IMR-90 (cell line): ENCODE results near the gene POGLUT2.

Experiments
- CEBPB ChIP-seq: IDR thresholded peaks from 2 replicates; pipeline ENCODE4 v1.6.1; 2012; ENCODE audit warnings: low read depth, low read length, improper control_type of control experiment
- CHD1 ChIP-seq: IDR thresholded peaks from 2 replicates; pipeline ENCODE4 v1.6.1; 2012; ENCODE audit warnings: low read depth, low read length, improper control_type of control experiment
- MXI1 ChIP-seq: IDR thresholded peaks from 2 replicates; pipeline ENCODE4 v1.6.1; 2012; ENCODE audit warnings: low read depth, mild to moderate bottlenecking, low read length, moderate library complexity, borderline replicate concordance
- NFE2L2 ChIP-seq: fragments of 150-350 bp; IDR thresholded peaks from 2 replicates; pipeline ENCODE4 v1.6.1; 2016; ENCODE audit warnings: low read depth, mild to moderate bottlenecking, low read length
- POLR2A ChIP-seq: IDR thresholded peaks from 2 replicates; pipeline ENCODE4 v1.6.1; 2012; ENCODE audit warnings: mild to moderate bottlenecking, low read depth, low read length
- RAD21 ChIP-seq: IDR thresholded peaks from 2 replicates; pipeline ENCODE4 v1.6.1; 2012; ENCODE audit warnings: low read length, improper control_type of control experiment
- RCOR1 ChIP-seq: IDR thresholded peaks from 2 replicates; pipeline ENCODE4 v1.6.1; 2012; ENCODE audit warnings: mild to moderate bottlenecking, low read length, improper control_type of control experiment; ENCODE audit not compliant: insufficient replicate concordance
- RFX5 ChIP-seq: IDR thresholded peaks from 2 replicates; pipeline ENCODE4 v1.8.0; 2012; ENCODE audit warnings: low read depth, mild to moderate bottlenecking, low read length, moderate library complexity
- SMC3 ChIP-seq: fragments of 150-350 bp; IDR thresholded peaks from 2 replicates; pipeline ENCODE4 v1.6.1; 2016; ENCODE audit warnings: low read depth, mild to moderate bottlenecking, antibody characterized with exemption, low read length, moderate library complexity
- USF2 ChIP-seq: fragments of 150-350 bp; IDR thresholded peaks from 2 replicates; pipeline ENCODE4 v1.6.1; 2017; ENCODE audit warnings: mild to moderate bottlenecking, antibody characterized with exemption, low read length, low read depth
- TF ChIP-seq, protein P1 (sequence below): conservative IDR thresholded peaks from 2 replicates; pipeline ENCODE4 v1.5.1; 2012; ENCODE audit warnings: mild to moderate bottlenecking, low read depth, low read length, improper control_type of control experiment
- TF ChIP-seq, protein P2 (sequence below): fragments of 150-350 bp; IDR thresholded peaks from 2 replicates; pipeline ENCODE4 v1.6.1; 2016; ENCODE audit warnings: low read depth, mild to moderate bottlenecking, low read length, moderate library complexity, borderline replicate concordance

DNA sequence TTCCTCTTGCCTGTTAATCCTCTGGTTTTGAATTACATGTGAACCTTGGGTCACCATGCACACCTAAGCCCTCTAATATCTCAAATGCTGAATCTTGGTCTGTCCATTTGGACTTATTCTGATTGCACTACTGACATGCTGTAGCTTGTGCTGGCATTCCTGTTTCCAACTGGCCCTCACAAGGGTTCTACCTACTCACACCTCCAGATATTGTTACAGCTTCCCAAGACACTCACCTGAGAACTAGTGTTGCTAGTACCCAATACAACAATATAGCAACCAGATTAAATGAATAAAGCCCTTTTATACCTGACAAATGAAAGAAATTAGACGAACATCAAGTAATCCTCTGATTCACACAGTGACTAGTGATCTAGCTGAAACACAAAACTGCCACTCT is 41.8 kb downstream of the POGLUT2 start:
- no peak for TF ChIP-seq POLR2A
- no peak for TF ChIP-seq MXI1
- TF ChIP-seq, protein P1, sequence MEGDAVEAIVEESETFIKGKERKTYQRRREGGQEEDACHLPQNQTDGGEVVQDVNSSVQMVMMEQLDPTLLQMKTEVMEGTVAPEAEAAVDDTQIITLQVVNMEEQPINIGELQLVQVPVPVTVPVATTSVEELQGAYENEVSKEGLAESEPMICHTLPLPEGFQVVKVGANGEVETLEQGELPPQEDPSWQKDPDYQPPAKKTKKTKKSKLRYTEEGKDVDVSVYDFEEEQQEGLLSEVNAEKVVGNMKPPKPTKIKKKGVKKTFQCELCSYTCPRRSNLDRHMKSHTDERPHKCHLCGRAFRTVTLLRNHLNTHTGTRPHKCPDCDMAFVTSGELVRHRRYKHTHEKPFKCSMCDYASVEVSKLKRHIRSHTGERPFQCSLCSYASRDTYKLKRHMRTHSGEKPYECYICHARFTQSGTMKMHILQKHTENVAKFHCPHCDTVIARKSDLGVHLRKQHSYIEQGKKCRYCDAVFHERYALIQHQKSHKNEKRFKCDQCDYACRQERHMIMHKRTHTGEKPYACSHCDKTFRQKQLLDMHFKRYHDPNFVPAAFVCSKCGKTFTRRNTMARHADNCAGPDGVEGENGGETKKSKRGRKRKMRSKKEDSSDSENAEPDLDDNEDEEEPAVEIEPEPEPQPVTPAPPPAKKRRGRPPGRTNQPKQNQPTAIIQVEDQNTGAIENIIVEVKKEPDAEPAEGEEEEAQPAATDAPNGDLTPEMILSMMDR, result no peak
- no peak for TF ChIP-seq NFE2L2
- TF ChIP-seq SMC3, result no peak
- TF ChIP-seq RAD21, result no peak
- no peak for TF ChIP-seq USF2
- no peak for TF ChIP-seq CHD1
- TF ChIP-seq CEBPB, result no peak
- no peak for TF ChIP-seq RFX5
- no peak for TF ChIP-seq RCOR1
- TF ChIP-seq, protein P2, sequence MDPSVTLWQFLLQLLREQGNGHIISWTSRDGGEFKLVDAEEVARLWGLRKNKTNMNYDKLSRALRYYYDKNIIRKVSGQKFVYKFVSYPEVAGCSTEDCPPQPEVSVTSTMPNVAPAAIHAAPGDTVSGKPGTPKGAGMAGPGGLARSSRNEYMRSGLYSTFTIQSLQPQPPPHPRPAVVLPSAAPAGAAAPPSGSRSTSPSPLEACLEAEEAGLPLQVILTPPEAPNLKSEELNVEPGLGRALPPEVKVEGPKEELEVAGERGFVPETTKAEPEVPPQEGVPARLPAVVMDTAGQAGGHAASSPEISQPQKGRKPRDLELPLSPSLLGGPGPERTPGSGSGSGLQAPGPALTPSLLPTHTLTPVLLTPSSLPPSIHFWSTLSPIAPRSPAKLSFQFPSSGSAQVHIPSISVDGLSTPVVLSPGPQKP, result no peak
